ENCODE results near the gene REC8.

The REC8 gene, protein sequence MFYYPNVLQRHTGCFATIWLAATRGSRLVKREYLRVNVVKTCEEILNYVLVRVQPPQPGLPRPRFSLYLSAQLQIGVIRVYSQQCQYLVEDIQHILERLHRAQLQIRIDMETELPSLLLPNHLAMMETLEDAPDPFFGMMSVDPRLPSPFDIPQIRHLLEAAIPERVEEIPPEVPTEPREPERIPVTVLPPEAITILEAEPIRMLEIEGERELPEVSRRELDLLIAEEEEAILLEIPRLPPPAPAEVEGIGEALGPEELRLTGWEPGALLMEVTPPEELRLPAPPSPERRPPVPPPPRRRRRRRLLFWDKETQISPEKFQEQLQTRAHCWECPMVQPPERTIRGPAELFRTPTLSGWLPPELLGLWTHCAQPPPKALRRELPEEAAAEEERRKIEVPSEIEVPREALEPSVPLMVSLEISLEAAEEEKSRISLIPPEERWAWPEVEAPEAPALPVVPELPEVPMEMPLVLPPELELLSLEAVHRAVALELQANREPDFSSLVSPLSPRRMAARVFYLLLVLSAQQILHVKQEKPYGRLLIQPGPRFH

DNA sequence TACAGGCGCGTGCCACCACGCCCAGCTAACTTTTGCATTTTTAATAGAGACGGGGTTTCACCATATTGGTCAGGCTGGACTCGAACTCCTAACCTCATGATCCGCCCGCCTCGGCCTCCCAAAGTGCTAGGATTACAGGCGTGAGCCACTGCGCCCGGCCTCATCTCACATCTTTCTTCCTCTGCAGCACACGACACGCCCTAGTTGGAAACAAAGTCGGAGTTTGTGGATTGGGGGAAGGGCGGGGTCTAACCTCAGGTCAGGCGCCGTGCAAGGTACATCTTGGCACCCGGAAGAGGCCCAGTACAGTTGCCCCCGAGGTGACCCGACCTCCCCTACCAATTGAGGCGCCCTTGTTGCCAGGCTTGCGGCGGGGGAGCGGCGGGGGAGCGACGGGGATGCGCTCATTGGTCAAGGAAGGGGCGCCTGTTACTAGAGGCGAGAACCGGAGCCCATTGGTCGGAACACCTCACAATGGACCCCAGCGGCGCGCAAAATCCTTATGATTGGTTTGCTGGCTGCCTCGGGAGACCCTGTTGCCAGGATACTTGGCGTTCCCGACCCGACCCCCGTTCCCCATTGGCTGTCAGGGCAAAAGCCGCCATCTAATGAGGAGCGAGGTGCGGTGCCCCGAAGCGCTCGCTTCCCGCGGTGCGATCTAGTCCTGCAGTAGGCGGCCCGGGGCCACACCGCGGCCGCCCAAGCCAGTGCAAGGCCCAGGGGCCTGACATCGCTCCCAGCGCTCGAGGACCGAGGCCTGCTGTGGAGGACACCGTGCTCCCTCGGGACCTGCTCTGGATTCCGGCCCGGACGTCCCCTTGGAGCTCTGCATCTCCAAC lies at the start of gene REC8:
Gene REC8 (plus strand): TSS at position 659 of the 839 bp plus-strand sequence. CDS start 473 bp downstream, outside the sequence.
- DNase-seq (ENCODE audit: low spot score) = peak; percentile 92

DNA sequence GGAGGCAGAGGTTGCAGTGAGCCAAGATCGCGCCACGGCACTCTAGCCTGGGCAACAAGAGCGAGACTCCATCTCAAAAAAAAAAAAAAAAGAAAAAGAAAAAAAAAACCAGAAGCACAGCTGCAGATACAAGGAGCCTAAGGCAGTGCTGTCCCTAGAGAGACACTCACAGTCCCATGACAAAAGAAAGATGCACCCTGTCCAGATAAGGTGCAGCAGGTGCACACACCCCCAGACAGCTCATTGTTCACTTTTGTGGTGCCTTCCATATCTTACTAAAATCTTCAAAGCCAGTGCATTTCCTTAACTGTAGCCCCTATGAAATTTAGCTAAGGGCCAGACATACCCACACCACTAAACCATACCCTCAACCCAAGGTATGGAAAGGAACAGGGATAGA lies 49.5 kb upstream of the REC8 start:
- DNase-seq (ENCODE audit: low spot score) = no peak

DNA sequence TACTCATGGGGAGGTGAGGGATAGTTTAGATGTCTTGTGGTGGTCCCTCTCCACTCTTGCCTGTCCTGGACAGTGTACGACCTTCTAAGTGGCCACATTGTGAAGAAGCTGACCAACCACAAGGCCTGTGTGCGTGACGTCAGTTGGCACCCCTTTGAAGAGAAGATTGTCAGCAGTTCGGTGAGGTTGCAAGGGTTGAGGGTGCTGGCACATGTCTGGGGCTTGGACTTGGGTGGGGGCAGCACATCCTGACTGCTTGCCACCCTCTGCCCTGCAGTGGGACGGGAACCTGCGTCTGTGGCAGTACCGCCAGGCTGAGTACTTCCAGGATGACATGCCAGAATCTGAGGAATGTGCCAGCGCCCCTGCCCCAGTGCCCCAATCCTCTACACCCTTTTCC lies 49.0 kb upstream of the REC8 start:
- no peak for DNase-seq (ENCODE audit: low spot score)

DNA sequence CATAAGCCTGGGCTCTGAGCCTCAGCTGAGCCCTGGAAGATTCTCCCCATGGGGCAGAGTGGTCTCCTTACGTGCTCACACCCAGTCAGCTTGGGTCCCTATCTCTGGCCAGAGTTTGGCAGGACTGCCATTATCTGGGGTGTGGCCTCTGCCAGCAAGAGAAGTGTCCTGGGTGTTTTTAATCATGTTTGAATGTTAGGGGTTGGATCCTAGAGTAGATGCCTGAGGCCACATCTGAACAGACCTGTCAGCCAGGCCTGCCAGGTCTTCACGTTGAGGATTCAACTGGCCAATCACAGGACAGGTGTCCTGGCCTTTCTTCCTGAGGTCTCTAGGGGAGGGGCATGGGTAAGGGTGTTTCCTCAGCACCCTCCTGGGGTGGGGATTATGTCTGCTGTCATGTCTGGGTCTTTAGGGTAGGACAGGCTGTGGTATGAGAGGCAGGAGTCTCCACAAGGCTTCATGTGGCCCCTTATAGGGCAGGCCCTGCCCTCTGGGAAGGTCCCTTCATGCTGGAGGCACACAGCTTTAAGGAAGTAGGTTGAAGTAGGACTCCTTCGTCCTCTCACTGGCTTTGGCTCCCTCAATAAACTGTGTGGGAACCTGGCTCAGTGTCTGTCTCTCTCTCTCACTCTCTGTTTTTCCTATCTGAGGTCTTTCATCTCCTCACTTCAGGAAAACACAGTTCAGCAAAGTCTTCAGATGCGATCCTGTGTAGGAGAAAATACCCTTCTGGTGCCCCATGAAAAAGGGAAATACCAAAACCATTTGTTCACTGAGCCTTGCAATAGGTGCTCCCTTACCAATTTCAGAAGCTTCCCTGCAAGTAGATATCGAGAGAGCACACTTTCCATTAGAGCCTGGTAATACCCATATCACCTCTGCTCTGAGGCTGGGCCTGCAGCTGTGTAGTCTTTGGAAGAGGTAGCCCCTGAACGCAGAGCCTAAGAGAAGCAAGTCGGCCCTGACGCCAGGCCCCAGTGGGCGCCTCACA lies 48.2 kb upstream of the REC8 start:
- no peak for DNase-seq (ENCODE audit: low spot score)

DNA sequence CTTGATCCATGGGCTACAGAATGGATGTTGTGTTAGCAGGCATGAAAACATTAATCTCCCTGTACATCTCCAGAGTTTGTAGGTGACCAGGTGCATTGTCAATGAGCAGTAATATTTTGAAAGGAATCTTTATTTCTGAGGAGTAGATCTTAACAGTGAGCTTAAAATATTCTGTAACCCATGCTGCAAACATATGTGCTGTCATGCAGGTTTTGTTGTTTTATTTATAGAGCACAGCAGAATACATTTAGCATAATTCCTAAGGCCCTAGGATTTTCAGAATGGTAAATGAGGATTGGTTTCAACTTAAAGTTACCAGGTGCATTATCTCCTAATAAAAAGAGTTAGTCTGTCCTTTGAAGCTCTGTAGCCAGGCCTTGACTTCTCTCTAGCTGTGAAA lies 44.9 kb upstream of the REC8 start:
- no peak for DNase-seq (ENCODE audit: low spot score)

DNA sequence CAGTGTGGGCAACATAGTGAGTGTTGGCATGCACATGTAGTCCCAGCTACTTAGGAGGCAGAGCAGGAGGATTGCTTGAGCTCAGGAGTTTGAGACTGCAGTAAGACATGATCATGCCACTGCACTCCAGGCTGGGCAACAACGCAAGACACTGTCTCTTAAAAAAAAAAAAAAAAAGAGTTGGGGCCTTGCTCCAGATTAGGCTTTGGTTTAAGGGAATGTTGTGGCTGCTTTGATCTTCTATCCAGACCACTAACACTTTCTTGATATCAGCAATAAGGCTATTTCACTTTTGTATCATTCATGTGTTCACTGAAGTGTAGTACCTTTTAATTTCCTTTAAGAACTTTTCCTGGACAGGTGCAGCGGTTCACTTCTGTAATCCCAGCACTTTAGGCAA lies 44.2 kb upstream of the REC8 start:
- DNase-seq (ENCODE audit: low spot score) = no peak

DNA sequence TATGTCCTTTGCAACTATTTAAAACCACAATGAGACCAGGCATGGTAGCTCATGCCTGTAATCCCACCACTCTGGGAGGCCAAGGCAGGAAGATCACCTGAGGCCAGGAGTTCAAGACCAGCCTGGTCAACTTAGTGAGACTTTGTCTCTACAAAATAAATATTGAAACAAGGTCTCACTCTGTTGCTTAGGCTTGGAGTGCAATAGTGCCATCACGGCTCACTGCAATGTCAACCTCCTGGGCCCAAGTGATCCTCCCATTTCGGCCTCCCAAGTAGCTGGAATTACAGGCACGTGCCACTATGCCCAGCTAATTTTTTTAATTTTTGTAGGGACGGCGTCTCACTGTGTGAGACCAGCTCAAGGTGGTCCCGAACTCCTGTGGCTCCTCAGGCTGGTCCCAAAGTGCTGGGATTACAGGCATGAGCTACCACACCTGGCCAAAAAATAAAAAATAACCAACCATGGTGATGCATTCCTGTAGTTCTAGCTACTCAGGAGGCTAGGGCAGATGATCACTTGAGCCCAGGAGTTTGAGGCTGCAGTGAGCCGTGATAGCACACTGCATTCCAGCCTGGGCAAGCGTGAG lies 42.4 kb upstream of the REC8 start:
- no peak for DNase-seq (ENCODE audit: low spot score)

DNA sequence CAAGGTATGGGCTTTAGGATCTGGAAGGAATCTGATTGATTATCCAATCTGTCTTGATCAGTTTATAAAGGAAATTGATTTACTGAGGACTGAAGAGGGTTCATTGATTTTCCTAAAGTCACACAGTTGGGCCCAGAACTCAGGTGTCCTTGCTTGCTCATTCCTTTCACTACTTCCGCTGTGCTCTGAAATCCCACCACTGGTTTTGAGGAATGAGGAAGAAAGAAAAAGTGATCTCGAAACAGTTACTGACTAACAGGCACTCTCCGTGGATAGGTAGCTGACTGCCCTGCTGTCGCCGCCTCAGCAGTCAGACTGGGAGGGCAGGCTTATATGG lies 41.5 kb upstream of the REC8 start, which contains the start of gene FITM1:
Gene FITM1 (plus strand): TSS at position 280 of the 337 bp plus-strand sequence. CDS start 905 bp downstream, outside the sequence.
- DNase-seq (ENCODE audit: low spot score) = no peak

DNA sequence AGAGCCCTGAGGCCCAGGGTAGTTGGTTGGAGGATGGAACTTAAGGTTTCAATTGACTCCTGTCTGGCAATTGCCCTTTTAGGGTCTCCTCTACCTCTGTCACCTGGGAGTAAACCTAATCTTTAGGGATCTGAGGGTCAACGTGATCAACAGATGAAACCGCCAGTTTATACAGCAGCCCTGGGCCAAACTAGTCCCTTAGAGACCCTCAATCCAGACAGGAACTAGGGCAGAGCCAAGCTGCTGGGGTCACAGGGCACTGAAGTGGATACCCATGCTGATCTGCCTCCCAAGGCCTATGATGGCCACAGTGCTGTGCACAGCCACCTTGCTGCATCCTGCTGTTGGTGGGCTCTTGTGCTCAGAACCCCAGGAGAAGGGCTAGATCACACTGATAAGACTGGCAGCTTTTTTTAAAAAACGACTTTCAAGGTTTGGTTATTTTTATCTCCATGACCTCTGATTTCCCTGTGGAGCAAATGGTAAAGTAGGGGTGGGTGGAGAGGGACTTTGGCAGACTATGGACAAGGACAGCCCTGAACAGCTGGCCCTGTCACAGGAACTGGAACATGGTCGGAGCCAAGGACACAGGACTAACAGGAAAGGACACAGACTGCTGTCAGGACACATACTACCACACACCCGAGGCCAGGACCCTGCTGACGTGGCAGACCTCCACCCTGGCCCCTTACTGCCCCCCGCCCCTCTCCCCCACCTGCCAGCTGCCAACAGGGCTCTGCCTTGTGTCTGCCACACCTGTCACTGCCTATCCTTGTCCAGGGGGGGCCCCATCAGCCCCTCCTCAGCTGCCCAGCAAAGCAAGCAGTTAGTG lies 40.9 kb upstream of the REC8 start:
- no peak for DNase-seq (ENCODE audit: low spot score)

DNA sequence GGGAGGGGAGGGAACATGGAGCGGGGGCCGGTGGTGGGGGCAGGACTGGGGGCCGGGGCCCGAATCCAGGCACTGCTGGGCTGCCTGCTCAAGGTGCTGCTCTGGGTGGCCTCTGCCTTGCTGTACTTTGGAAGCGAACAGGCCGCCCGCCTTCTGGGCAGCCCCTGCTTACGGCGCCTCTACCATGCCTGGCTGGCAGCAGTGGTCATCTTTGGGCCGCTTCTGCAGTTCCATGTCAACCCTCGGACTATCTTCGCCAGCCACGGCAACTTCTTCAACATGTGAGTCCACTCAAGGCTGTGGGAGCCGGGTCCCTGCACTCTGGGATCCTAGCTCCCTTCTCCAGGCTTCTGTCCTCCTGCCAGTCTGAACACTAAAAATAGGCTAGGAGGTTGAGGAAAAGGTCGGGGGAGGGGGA lies 40.3 kb upstream of the REC8 start:
- no peak for DNase-seq (ENCODE audit: low spot score)

DNA sequence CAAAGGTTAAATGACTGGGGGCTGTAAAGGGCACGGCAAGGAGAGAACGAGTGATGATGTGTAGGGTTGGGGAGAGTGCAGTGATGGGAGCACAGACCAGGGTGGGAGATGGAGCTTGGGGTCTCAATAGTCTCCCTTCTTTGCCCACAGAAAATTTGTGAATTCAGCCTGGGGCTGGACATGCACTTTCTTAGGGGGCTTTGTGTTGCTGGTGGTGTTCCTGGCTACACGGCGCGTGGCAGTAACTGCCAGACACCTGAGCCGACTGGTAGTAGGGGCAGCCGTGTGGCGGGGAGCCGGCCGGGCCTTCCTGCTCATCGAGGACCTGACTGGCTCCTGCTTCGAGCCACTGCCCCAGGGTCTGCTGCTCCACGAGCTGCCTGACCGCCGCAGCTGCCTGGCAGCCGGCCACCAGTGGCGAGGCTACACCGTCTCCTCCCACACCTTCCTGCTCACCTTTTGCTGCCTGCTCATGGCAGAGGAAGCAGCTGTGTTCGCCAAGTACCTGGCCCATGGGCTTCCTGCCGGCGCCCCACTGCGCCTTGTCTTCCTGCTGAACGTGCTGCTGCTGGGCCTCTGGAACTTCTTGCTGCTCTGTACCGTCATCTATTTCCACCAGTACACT lies 39.7 kb upstream of the REC8 start:
- no peak for DNase-seq (ENCODE audit: low spot score)

DNA sequence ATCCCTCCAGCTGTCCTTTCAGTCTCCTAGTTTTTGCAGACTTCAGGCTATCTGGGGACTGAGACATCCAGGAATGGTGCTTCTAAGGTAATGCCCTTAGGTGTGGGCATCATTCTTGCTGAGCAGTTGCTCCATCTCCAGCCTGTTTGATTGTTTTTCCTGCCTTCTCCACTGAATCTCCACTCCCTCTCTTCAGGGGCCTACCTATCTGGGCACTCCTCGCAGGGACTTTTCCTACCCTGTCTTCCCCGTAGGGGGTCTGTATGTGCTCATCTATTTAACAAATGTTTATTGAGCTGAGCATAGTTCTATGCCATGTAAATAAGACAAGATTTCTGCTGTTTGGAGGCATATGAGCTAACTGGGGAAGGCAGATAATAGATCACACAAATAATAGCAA lies 38.9 kb upstream of the REC8 start:
- DNase-seq (ENCODE audit: low spot score) = no peak

DNA sequence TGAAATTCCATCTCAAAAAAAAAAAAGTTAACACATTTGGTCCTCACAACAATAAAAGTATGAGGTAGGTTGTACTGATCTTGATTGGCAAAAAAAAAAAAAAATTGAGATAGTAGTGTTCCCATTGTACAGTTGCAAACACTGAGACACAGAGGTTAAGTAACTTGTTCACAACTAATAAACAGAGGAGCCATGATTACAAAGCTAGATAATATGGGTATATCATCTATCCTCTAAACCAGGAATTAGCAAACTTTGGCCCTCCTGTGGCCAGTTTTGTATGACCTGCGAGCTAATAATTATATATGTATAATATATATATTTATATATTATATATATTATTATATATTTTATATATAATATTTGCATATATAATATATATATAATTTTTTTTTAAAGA lies 38.1 kb upstream of the REC8 start:
- no peak for DNase-seq (ENCODE audit: low spot score)

DNA sequence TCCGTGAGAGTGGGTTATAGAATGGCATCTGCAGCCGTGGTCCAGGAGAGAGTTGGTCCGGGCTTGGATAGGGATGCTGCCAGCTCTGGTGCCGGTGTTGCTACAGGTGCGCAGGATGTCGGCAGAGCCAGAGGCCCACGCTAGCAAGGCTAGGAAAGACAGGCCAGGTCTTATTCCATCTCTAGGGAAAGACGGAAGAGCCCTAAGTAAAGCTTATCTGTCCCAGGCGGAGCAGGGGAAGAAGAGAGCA lies 36.4 kb upstream of the REC8 start:
- no peak for DNase-seq (ENCODE audit: low spot score)

DNA sequence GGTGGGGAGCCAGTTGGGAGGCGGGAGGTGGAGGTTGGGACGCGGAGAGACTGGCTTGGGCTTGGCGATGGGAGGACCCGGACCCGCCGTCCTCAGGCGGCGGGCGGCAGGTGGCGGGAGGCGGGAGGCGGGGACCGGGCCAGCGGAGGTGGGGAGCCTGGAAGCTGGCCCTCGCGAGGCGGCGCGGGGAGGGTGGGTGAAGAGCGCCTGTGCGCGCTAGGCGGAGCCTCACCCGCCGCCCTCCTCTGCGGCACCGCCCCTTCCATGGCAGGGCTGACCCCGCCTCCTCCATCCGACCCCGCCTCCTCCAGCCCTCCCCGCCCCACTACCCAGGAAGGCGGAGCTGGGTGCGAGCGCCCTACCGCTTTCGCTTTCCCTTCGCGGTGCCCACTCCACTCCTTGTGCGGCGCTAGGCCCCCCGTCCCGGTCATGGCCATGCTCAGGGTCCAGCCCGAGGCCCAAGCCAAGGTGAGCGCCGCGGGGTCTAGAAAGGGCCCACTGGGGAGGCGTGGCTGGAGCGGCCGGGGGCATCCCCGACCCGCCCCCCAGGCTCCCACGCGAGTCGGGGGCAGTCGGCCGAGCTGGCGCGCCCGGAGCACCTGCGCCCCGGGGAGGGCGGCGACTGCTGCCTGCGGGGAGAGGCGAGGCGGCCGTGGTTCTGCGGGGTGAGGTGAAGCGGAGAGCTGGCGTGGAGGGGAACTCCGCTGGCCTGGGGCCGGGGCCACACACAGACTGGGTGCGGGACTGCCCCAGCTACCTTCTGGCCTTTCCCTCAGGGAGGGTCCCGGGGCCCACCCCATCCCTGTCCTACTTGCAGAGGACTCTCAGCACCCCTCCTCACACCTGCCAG lies 35.8 kb upstream of the REC8 start, which contains the start of gene PSME1:
Gene PSME1 (plus strand): TSS at position 361 of the 850 bp plus-strand sequence. CDS start 69 bp downstream, at position 430.
- DNase-seq (ENCODE audit: low spot score) = peak; percentile 91

DNA sequence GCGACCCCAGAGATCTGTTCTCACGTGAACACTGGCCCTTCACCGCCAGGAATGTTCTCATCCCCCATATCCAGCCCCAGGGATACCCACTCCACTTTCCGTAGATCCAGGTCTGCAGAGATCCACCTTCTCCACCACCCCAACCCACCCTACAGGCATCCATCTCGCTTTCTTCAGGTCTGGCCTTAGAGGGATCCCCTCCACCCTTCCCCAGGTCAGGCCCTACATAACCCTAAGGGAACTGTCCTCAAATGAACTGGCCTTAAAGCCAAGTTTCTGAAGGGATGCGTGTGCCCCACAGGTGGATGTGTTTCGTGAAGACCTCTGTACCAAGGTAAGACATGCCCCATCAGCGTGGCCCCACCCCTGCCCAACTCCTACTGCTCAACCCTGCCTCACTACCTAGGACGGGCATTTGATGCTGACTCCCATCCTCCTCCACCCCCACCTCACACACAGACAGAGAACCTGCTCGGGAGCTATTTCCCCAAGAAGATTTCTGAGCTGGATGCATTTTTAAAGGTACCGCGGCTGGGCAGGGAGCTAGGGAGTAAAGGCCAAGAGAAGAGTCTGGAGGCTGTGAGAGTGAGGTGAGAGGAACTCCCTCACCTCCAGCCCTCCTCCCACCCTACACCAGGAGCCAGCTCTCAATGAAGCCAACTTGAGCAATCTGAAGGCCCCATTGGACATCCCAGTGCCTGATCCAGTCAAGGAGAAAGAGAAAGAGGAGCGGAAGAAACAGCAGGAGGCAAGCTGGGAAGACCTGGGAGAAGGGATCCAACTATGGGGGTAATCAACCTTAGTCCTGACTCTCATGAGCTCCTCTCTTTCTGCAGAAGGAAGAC lies 35.0 kb upstream of the REC8 start:
- no peak for DNase-seq (ENCODE audit: low spot score)

DNA sequence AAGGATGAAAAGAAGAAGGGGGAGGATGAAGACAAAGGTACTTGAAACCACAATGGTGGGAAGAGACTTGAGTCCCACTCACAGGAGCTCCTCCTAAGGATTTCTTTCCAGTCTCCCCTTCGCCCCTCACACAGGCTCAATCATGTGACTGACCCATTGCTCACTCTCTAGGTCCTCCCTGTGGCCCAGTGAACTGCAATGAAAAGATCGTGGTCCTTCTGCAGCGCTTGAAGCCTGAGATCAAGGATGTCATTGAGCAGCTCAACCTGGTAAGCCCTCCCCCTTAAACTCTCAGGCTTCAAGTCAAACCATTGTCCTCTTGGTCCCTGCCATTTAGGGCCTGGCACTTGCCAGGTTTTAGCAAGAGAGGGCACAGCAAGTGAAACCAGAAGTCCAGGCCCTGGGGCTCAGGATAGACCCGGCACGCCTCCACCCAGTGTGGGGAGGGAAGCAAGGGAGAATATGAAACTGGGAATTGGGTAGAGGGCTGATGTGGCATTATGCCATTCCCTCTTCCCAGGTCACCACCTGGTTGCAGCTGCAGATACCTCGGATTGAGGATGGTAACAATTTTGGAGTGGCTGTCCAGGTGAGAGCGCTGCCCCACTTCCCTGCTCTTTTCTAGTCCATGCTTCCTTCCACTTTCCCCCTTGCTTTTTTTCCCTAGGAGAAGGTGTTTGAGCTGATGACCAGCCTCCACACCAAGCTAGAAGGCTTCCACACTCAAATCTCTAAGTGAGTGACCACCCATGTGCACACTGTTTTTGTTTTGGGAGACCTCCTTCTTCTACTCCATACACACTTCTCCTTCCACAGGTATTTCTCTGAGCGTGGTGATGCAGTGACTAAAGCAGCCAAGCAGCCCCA lies 34.1 kb upstream of the REC8 start:
- no peak for DNase-seq (ENCODE audit: low spot score)
